ENCODE data around the gene ATG9B. TPM values are rescaled to one million over a fixed set of nuclear protein-coding genes. Genes with fewer than 3 reads are reported as not detected.

Gene ATG9B
- total and polyA plus RNA-seq, 9 of the 15 experiments (the other 6 are each of a cell fraction or from before 2014, with no cell fraction given) = 0.29 to 8.0 (median 2.1) TPM

DNA sequence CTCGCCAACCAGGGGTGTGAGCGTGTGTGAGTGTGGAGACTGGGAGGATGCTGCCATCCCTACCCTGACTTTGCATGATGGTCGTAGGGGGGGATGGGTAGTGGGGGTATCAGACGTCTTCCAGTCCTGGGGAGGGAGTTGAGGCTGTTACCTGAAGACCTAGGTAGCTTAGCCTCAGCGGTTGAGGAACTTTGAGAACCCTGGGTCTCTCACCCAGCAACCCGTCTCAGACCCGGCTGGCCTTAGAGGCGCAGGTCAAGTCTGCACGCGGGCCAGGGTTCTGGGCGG lies 37.8 kb upstream of the ATG9B start (continued):
- TF ChIP-seq, protein P1, sequence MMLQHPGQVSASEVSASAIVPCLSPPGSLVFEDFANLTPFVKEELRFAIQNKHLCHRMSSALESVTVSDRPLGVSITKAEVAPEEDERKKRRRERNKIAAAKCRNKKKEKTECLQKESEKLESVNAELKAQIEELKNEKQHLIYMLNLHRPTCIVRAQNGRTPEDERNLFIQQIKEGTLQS (IDR thresholded peaks at IDR 0.05) = no peak
- TF ChIP-seq, protein P1 (CRISPR knock-in tag; conservative IDR thresholded peaks at IDR 0.05) = 0 out of 2 replicates have a peak, but pooled peaks have one; percentile 3
- TF ChIP-seq, protein P2, sequence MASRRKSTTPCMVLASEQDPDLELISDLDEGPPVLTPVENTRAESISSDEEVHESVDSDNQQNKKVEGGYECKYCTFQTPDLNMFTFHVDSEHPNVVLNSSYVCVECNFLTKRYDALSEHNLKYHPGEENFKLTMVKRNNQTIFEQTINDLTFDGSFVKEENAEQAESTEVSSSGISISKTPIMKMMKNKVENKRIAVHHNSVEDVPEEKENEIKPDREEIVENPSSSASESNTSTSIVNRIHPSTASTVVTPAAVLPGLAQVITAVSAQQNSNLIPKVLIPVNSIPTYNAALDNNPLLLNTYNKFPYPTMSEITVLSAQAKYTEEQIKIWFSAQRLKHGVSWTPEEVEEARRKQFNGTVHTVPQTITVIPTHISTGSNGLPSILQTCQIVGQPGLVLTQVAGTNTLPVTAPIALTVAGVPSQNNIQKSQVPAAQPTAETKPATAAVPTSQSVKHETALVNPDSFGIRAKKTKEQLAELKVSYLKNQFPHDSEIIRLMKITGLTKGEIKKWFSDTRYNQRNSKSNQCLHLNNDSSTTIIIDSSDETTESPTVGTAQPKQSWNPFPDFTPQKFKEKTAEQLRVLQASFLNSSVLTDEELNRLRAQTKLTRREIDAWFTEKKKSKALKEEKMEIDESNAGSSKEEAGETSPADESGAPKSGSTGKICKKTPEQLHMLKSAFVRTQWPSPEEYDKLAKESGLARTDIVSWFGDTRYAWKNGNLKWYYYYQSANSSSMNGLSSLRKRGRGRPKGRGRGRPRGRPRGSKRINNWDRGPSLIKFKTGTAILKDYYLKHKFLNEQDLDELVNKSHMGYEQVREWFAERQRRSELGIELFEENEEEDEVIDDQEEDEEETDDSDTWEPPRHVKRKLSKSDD (conservative IDR thresholded peaks at IDR 0.05; ENCODE audit: low read length) = no peak
- TF ChIP-seq ZNF282 (CRISPR knock-in tag; IDR thresholded peaks at IDR 0.05) (0 out of 2 replicates have a peak, but pooled peaks have one; percentile 41), ZKSCAN8 (CRISPR knock-in tag; IDR thresholded peaks at IDR 0.05) (no peak), NRF1 (conservative IDR thresholded peaks at IDR 0.05 in 1 of 2, IDR thresholded peaks at IDR 0.05 in 1 of 2) (peak; percentile 54 to 64; a peak in 3 of 4 replicates), ZSCAN29 (IDR thresholded peaks at IDR 0.05) (no peak), MBD2 (IDR thresholded peaks at IDR 0.05; ENCODE audit: borderline replicate concordance, low read depth) (no peak), RCOR1 (IDR thresholded peaks at IDR 0.05; ENCODE audit: borderline replicate concordance in 1 of 2, low read depth in 2 of 2, low read length in 2 of 2) (0 out of 4 replicates have a peak, but pooled peaks of 1 of the 2 experiments have one; percentile 0), FOXK1 (CRISPR knock-in tag; IDR thresholded peaks at IDR 0.05; ENCODE audit: borderline replicate concordance) (peak; percentile 53; the same call in 1 of the 2 replicates), CBX3 (IDR thresholded peaks at IDR 0.05; ENCODE audit: borderline replicate concordance in 1 of 2, low read length in 2 of 2) (0 out of 3 replicates have a peak, but pooled peaks of 1 of the 2 experiments have one; percentile 11), NCOA2 (IDR thresholded peaks at IDR 0.05; ENCODE audit: partially characterized antibody in 2 of 2) (no peak), CREB1 (IDR thresholded peaks at IDR 0.05) (no peak), CREB1 (CRISPR knock-in tag; IDR thresholded peaks at IDR 0.05) (peak; percentile 57; the same call in 1 of the 2 replicates)
- TF ChIP-seq, protein P3, sequence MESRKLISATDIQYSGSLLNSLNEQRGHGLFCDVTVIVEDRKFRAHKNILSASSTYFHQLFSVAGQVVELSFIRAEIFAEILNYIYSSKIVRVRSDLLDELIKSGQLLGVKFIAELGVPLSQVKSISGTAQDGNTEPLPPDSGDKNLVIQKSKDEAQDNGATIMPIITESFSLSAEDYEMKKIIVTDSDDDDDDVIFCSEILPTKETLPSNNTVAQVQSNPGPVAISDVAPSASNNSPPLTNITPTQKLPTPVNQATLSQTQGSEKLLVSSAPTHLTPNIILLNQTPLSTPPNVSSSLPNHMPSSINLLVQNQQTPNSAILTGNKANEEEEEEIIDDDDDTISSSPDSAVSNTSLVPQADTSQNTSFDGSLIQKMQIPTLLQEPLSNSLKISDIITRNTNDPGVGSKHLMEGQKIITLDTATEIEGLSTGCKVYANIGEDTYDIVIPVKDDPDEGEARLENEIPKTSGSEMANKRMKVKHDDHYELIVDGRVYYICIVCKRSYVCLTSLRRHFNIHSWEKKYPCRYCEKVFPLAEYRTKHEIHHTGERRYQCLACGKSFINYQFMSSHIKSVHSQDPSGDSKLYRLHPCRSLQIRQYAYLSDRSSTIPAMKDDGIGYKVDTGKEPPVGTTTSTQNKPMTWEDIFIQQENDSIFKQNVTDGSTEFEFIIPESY (CRISPR knock-in tag; IDR thresholded peaks at IDR 0.05) = peak; percentile 39; the same call in 1 of the 2 replicates
- TF ChIP-seq, protein P4, sequence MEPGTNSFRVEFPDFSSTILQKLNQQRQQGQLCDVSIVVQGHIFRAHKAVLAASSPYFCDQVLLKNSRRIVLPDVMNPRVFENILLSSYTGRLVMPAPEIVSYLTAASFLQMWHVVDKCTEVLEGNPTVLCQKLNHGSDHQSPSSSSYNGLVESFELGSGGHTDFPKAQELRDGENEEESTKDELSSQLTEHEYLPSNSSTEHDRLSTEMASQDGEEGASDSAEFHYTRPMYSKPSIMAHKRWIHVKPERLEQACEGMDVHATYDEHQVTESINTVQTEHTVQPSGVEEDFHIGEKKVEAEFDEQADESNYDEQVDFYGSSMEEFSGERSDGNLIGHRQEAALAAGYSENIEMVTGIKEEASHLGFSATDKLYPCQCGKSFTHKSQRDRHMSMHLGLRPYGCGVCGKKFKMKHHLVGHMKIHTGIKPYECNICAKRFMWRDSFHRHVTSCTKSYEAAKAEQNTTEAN (CRISPR knock-in tag; IDR thresholded peaks at IDR 0.05) = peak; percentile 87; the same call in 1 of the 2 replicates
- TF ChIP-seq, protein P5, sequence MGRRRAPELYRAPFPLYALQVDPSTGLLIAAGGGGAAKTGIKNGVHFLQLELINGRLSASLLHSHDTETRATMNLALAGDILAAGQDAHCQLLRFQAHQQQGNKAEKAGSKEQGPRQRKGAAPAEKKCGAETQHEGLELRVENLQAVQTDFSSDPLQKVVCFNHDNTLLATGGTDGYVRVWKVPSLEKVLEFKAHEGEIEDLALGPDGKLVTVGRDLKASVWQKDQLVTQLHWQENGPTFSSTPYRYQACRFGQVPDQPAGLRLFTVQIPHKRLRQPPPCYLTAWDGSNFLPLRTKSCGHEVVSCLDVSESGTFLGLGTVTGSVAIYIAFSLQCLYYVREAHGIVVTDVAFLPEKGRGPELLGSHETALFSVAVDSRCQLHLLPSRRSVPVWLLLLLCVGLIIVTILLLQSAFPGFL (CRISPR knock-in tag; IDR thresholded peaks at IDR 0.05) = 0 out of 2 replicates have a peak, but pooled peaks have one; percentile 12
- TF ChIP-seq, protein P6, sequence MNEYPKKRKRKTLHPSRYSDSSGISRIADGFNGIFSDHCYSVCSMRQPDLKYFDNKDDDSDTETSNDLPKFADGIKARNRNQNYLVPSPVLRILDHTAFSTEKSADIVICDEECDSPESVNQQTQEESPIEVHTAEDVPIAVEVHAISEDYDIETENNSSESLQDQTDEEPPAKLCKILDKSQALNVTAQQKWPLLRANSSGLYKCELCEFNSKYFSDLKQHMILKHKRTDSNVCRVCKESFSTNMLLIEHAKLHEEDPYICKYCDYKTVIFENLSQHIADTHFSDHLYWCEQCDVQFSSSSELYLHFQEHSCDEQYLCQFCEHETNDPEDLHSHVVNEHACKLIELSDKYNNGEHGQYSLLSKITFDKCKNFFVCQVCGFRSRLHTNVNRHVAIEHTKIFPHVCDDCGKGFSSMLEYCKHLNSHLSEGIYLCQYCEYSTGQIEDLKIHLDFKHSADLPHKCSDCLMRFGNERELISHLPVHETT (CRISPR knock-in tag; conservative IDR thresholded peaks at IDR 0.05 in 1 of 2, IDR thresholded peaks at IDR 0.05 in 1 of 2) = 0 out of 4 replicates have a peak, but pooled peaks of 1 of the 2 experiments have one; percentile 13
